ENCODE measurements around the gene SEMA6A. TPM values are rescaled to one million over a fixed set of nuclear protein-coding genes. Genes with fewer than 3 reads are reported as not detected.

Gene SEMA6A
- total RNA-seq, 6 experiments from 2014 or later = 4.5 to 12.0 (median 8.4) TPM

DNA sequence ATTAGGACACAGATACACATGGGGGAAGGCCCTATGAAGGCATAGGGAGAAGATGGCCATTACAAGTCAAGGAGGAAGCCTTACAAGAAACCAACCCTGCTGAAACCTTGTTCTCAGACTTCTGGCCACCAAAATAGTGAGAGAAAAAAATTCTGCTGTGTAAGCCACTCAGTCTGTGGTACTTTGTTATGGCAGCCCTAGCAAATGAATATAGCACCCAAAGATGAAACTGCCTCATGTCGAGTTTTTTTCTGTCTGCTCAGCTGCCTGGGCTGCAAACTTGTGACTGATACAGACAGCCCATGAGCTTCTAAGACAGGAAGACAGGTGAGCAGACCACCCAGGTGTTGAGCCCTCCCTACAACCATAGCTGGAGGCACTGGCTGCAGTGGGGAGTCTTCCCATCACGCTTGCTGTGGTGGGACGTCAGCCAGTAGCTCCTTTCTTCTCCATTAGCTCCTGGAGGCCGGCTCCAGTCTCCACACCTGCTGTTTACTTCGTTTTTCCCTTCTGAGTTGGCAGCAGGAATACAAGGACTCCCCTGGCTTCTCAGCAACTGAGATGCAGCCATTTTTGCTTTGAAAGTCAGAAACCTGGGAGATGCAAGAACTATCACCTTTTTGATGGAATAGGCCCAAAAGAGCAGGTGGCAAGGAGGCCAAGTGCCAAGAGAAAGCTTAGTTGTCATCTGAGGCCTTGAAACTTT is 164.9 kb downstream of the SEMA6A start:
- Histone ChIP-seq H3K36me3 (no peaks in the 10 kb centered on the region), H3K4me3 (no peak overlapping the region), H3K9me3 (no peaks in the 10 kb centered on the region), H3K4me1 (no peaks in the 10 kb centered on the region), H3K27ac (no peak overlapping the region), H3K27me3 (no peaks in the 10 kb centered on the region)
- ATAC-seq (no peak), DNase-seq (no peak)
- 40% methylated on average over 1 of the region's 5 CpGs for WGBS (ENCODE audit: insufficient coverage, low coverage, low lambda C conversion rate, missing lambda C conversion rate)
- intact Hi-C loops (cut with DNase I) = no loop called here
- TF ChIP-seq, protein P1, sequence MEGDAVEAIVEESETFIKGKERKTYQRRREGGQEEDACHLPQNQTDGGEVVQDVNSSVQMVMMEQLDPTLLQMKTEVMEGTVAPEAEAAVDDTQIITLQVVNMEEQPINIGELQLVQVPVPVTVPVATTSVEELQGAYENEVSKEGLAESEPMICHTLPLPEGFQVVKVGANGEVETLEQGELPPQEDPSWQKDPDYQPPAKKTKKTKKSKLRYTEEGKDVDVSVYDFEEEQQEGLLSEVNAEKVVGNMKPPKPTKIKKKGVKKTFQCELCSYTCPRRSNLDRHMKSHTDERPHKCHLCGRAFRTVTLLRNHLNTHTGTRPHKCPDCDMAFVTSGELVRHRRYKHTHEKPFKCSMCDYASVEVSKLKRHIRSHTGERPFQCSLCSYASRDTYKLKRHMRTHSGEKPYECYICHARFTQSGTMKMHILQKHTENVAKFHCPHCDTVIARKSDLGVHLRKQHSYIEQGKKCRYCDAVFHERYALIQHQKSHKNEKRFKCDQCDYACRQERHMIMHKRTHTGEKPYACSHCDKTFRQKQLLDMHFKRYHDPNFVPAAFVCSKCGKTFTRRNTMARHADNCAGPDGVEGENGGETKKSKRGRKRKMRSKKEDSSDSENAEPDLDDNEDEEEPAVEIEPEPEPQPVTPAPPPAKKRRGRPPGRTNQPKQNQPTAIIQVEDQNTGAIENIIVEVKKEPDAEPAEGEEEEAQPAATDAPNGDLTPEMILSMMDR (IDR thresholded peaks at IDR 0.05) = no peak
- TF ChIP-seq POLR2A (IDR thresholded peaks at IDR 0.05) = no peak

DNA sequence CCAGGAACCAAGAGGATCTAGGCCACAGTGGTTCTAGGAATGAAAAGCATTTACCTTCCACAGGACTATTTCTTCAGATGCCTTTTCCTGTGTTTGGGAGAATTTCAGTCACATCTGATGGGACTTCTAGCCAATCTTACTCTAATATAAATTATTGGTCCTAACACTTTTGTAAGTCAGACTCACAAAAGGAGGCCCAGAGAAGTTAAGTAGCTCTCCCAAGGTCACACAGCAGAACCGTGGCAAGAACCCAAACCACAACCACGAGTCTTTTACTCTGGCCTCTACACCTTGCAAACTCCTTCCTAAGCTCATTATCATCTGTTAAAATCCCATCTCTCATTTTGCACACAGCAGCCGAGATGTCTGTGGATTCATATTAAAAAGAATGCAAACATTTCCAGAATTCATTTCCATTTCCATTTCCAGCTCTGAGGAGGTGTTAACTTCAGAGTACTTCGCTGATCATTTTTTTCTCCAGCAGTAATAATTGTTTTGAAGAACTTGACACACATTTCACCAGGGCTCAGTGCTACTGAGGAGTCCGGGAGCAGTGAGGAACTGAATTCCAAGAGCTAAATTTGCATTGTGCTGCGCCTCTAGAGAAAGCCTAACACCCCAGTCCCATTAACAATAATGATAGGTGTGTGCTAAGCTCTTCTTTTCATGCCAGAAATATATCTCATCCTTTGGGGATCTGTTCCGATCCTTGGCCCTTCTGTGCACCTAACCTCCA is 168.1 kb downstream of the SEMA6A start:
- Histone ChIP-seq H3K9me3 (no peaks in the 10 kb centered on the region), H3K27ac (no peak overlapping the region), H3K4me3 (no peak overlapping the region), H3K36me3 (no peaks in the 10 kb centered on the region), H3K4me1 (no peaks in the 10 kb centered on the region), H3K27me3 (no peaks in the 10 kb centered on the region)
- WGBS (ENCODE audit: insufficient coverage, low coverage, low lambda C conversion rate, missing lambda C conversion rate) = 74% methylated on average over 7 of the region's 7 CpGs
- DNase-seq = no peak
- TF ChIP-seq POLR2A (IDR thresholded peaks at IDR 0.05) = no peak
- TF ChIP-seq, protein P1 (IDR thresholded peaks at IDR 0.05) = no peak
- ATAC-seq = no peak
- intact Hi-C loops (cut with DNase I) = no loop called here

DNA sequence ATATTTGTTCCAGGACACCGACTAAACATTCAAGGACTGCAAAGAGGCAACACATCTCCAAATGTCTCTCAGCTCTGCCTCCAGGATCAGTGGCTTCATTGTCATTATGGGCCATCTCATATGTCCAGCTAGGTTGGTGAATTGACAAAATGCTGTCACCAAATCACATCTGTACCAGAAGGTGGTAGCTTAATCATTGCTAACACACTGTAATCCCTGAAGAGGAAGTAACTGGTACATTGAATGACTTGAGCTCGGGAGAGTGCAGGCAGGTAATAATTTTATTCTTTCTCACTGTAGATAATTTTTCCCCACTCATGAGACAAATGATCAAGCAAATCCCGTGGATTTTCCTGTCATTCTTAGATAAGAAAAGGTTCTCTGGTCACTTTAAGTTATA is 169.8 kb downstream of the SEMA6A start:
- 79% methylated on average over 3 of the region's 3 CpGs for WGBS (ENCODE audit: insufficient coverage, low coverage, low lambda C conversion rate, missing lambda C conversion rate)
- no peak for DNase-seq

DNA sequence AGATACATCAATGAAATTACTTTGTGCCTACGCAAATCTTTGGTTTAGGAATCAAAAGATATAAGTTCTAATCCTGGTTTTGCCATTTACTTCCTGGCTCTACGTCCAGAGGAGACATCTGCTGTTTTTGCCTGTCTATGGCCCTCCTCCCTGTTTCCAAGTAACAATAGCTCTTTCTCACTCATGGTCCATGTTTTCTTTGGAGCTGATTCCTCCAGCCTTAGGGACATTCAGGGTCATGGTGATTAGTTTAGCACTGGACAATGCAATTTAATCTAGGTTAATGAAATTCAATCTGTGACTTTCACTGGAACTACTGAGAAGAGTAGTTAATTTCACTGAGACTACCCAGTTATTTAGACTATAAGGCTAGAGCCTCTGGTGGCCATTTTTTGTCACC is 170.6 kb downstream of the SEMA6A start:
- H3K4me3 ChIP-seq = no peak overlapping the region
- WGBS (ENCODE audit: insufficient coverage, low coverage, low lambda C conversion rate, missing lambda C conversion rate) = 75% methylated on average over 2 of the region's 2 CpGs
- ATAC-seq (no peak), DNase-seq (no peak)
- no peak for TF ChIP-seq POLR2A (IDR thresholded peaks at IDR 0.05)
- TF ChIP-seq, protein P1 (IDR thresholded peaks at IDR 0.05) = no peak
- no peaks in the 10 kb centered on the region for H3K27me3 ChIP-seq
- H3K4me1 ChIP-seq = no peaks in the 10 kb centered on the region
- no peaks in the 10 kb centered on the region for H3K9me3 ChIP-seq
- H3K27ac ChIP-seq = no peak overlapping the region
- intact Hi-C loops (cut with DNase I) = no loop called here
- H3K36me3 ChIP-seq = no peaks in the 10 kb centered on the region

More for the DNA sequence above, 169.8 kb downstream of the SEMA6A start:
- TF ChIP-seq POLR2A (IDR thresholded peaks at IDR 0.05) = no peak
- TF ChIP-seq, protein P1 (IDR thresholded peaks at IDR 0.05) = no peak
- no peak overlapping the region for H3K4me3 ChIP-seq
- no peak for ATAC-seq
- H3K4me1 ChIP-seq = no peaks in the 10 kb centered on the region
- no peak overlapping the region for H3K27ac ChIP-seq
- H3K36me3 ChIP-seq = no peaks in the 10 kb centered on the region
- H3K9me3 ChIP-seq = no peaks in the 10 kb centered on the region
- no peaks in the 10 kb centered on the region for H3K27me3 ChIP-seq
- intact Hi-C loops (cut with DNase I) = no loop called here

All from right lobe of liver (tissue), 6 donors.